ENCODE measurements around the gene DSC3.

Gene DSC3

GRCh38 chr18:31042406-31043181 lies at the start of gene DSC3:
Gene DSC3 (minus strand): TSS chr18:31042742. CDS start chr18:31042660, 82 bp downstream.
- no peak for DNase-seq (ENCODE audit: low read depth)

- no peak for DNase-seq (ENCODE audit: low read depth)
These were observed 48.8 kb upstream of the DSC3 start for GRCh38 chr18:31091350-31091749.

- DNase-seq (ENCODE audit: low read depth): no peak
These were observed 46.0 kb upstream of the DSC3 start for GRCh38 chr18:31088532-31088931.

GRCh38 chr18:31079973-31080372 lies 37.4 kb upstream of the DSC3 start:
- no peak for DNase-seq (ENCODE audit: low read depth)

GRCh38 chr18:31077878-31078277 lies 35.3 kb upstream of the DSC3 start:
- DNase-seq (ENCODE audit: low read depth): no peak

GRCh38 chr18:31072175-31072574 lies 29.6 kb upstream of the DSC3 start:
- no peak for DNase-seq (ENCODE audit: low read depth)

- DNase-seq (ENCODE audit: low read depth): no peak
These were observed 27.7 kb upstream of the DSC3 start for GRCh38 chr18:31070206-31070605.

GRCh38 chr18:31066266-31066665 lies 23.7 kb upstream of the DSC3 start:
- DNase-seq (ENCODE audit: low read depth): no peak

GRCh38 chr18:31065036-31065773 lies 22.7 kb upstream of the DSC3 start:
- DNase-seq (ENCODE audit: low read depth): no peak

GRCh38 chr18:31064130-31064529 lies 21.6 kb upstream of the DSC3 start:
- DNase-seq (ENCODE audit: low read depth): no peak

- DNase-seq (ENCODE audit: low read depth): no peak
These were observed 19.4 kb upstream of the DSC3 start for GRCh38 chr18:31061945-31062344.

- no peak for DNase-seq (ENCODE audit: low read depth)
These were observed 16.4 kb upstream of the DSC3 start for GRCh38 chr18:31058897-31059296.

- DNase-seq (ENCODE audit: low read depth): no peak
These were observed 15.4 kb upstream of the DSC3 start for GRCh38 chr18:31057917-31058316.

- DNase-seq (ENCODE audit: low read depth): no peak
These were observed 14.5 kb upstream of the DSC3 start for GRCh38 chr18:31057051-31057450.

GRCh38 chr18:31056296-31056695 lies 13.8 kb upstream of the DSC3 start:
- no peak for DNase-seq (ENCODE audit: low read depth)

- DNase-seq (ENCODE audit: low read depth): no peak
These were observed 8.1 kb upstream of the DSC3 start for GRCh38 chr18:31050635-31051034.

- DNase-seq (ENCODE audit: low read depth): no peak
These were observed 6.6 kb upstream of the DSC3 start for GRCh38 chr18:31049189-31049588.

- no peak for DNase-seq (ENCODE audit: low read depth)
These were observed 5.7 kb upstream of the DSC3 start for GRCh38 chr18:31048216-31048615.

GRCh38 chr18:31046916-31047315 lies 4.4 kb upstream of the DSC3 start:
- no peak for DNase-seq (ENCODE audit: low read depth)

- no peak for DNase-seq (ENCODE audit: low read depth)
These were observed 3.1 kb upstream of the DSC3 start for GRCh38 chr18:31045599-31045998.

- DNase-seq (ENCODE audit: low read depth): no peak
These were observed 2.4 kb upstream of the DSC3 start for GRCh38 chr18:31044926-31045325.

GRCh38 chr18:31043709-31044108 lies 1.2 kb upstream of the DSC3 start:
- DNase-seq (ENCODE audit: low read depth): no peak

- DNase-seq (ENCODE audit: low read depth): no peak
These were observed 497 bp downstream of the DSC3 start for GRCh38 chr18:31042084-31042405.
